ENCODE results near the gene IGHMBP2. TPM values are rescaled to one million over a fixed set of nuclear protein-coding genes. Genes with fewer than 3 reads are reported as not detected.

IGHMBP2 gene
- total and polyA plus RNA-seq, 12 donors: 9.0 to 24.3 (median 12.1) TPM

- Histone ChIP-seq H3K36me3 (peaks cover 0 to 89% (median 42%) of the 10 kb centered on the region in 9 donors), H3K27me3 (no peaks in the 10 kb centered on the region), H3K27ac (no peak overlapping the region), H3K4me1 (peaks cover 13 to 40% (median 29%) of the 10 kb centered on the region in 9 donors), H3K9me3 (peaks cover 0 to 8% (median 2%) of the 10 kb centered on the region in 11 donors), H3K4me3 (no peak overlapping the region)
- intact Hi-C loops (cut with DNase I): loop anchor here in 2 of 10 donors (10.0 kb wide), 1 partner anchor 154 kb away; no protein-coding TSS in a partner anchor
- ATAC-seq: peak in 1 of 8 donors; percentile 23
- no peak for TF ChIP-seq CTCF (IDR thresholded peaks at IDR 0.05)
- WGBS, 2 donors: 93% methylated on average over 21 of the region's 21 CpGs
- no peak for DNase-seq
Measured at GRCh38 chr11:68930991-68931855, 27.5 kb downstream of the IGHMBP2 start.

GRCh38 chr11:68931911-68932310, 28.2 kb downstream of the IGHMBP2 start:
- WGBS, 2 donors: 89 to 92% methylated on average over 17 of the region's 17 CpGs

GRCh38 chr11:68932358-68932757, 28.7 kb downstream of the IGHMBP2 start:
- intact Hi-C loops (cut with DNase I): loop anchor here in 2 of 10 donors (10.0 kb wide), 1 partner anchor 152 kb away; no protein-coding TSS in a partner anchor
- 96 to 97% methylated on average over 7 of the region's 7 CpGs for WGBS, 2 donors
- ATAC-seq (no peak), DNase-seq (no peak)
- H3K27ac ChIP-seq: no peak overlapping the region
- no peak for TF ChIP-seq CTCF (IDR thresholded peaks at IDR 0.05)
- peaks cover 13 to 33% (median 23%) of the 10 kb centered on the region in 9 donors for H3K4me1 ChIP-seq
- no peak overlapping the region for H3K4me3 ChIP-seq
- peaks cover 0 to 90% (median 44%) of the 10 kb centered on the region in 9 donors for H3K36me3 ChIP-seq
- H3K27me3 ChIP-seq: no peaks in the 10 kb centered on the region
- H3K9me3 ChIP-seq: no peaks in the 10 kb centered on the region

More at GRCh38 chr11:68931911-68932310, 28.2 kb downstream of the IGHMBP2 start:
- Histone ChIP-seq H3K9me3 (peaks cover 0 to 1% (median 0%) of the 10 kb centered on the region in 11 donors), H3K27me3 (no peaks in the 10 kb centered on the region), H3K4me1 (peaks cover 13 to 38% (median 27%) of the 10 kb centered on the region in 9 donors), H3K36me3 (peaks cover 0 to 89% (median 42%) of the 10 kb centered on the region in 9 donors), H3K27ac (no peak overlapping the region), H3K4me3 (no peak overlapping the region)
- DNase-seq: no peak
- TF ChIP-seq CTCF (IDR thresholded peaks at IDR 0.05): no peak
- no peak for ATAC-seq
- intact Hi-C loops (cut with DNase I): loop anchor here in 2 of 10 donors (10.0 kb wide), 1 partner anchor 153 kb away; no protein-coding TSS in a partner anchor

GRCh38 chr11:68932933-68933577, 29.4 kb downstream of the IGHMBP2 start:
- Histone ChIP-seq H3K27me3 (no peaks in the 10 kb centered on the region), H3K4me3 (no peak overlapping the region), H3K4me1 (peaks cover 8 to 26% (median 16%) of the 10 kb centered on the region in 9 donors), H3K9me3 (no peaks in the 10 kb centered on the region), H3K36me3 (peaks cover 0 to 97% (median 51%) of the 10 kb centered on the region in 9 donors), H3K27ac (no peak overlapping the region)
- no peak for ATAC-seq
- no peak for TF ChIP-seq CTCF (IDR thresholded peaks at IDR 0.05)
- WGBS, 2 donors: 96% methylated on average over 24 of the region's 24 CpGs
- no peak for DNase-seq
- intact Hi-C loops (cut with DNase I): loop anchor here in 2 of 10 donors (10.0 kb wide), 1 partner anchor 152 kb away; no protein-coding TSS in a partner anchor
